SH-SY5Y (cell line): ENCODE measurements around the gene OXTR.

ENCODE experiments used
- GATA2 ChIP-seq: IDR thresholded peaks from 2 replicates; pipeline ENCODE4 v1.6.1; 2011; ENCODE audit warnings: mild to moderate bottlenecking, low read depth, low read length
- GATA3 ChIP-seq: IDR thresholded peaks from 2 replicates; pipeline ENCODE4 v1.6.1; 2011; ENCODE audit warnings: low read depth, mild to moderate bottlenecking, low read length, moderate library complexity

Gene OXTR

DNA sequence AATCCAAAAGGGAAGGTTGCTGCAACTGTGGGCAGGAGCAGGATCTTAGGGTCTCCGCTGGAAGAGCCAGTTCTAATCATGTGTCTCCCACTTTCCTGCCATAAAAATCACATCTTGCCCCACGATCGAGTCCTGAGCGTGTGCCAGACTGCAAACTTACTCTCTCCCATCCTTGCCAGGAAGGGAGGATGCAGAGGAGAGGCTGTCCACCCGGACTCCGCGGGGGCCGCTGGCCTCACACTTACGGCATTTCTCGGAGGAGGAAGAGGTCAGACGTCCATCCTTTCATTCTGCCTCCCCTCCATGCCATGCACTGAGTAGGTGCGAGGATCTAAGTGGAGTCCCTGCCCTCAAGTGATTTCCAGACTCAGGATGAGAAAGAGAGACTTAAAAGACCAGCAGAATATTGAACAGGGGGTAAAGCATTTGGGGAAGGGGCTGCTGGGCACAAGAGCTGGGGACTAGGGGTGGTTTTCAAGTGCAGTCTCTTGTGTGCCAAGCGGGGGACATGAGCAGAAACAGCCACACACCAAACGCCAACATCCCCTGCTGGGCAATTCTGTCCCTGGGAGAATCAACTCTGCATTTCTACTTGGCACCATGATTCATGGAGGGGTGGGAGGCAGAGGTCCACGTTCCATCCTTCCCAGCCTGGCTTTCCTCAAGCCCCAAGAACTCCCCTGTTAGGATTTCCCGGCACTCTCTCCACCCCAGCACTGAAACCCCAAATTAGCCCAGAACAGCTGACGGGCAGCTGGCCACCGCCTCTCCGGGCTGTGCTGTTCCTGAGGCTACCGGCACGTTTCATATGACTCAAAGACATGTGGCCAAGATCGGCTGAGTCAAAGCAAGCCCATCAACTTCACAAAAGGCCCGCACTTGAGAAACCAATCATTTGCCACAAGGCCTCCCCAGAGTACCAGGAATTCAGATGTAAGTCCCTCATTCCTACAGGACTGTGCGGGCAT is 11.6 kb downstream of the OXTR start:
- TF ChIP-seq GATA3 (no peak), GATA2 (no peak)

DNA sequence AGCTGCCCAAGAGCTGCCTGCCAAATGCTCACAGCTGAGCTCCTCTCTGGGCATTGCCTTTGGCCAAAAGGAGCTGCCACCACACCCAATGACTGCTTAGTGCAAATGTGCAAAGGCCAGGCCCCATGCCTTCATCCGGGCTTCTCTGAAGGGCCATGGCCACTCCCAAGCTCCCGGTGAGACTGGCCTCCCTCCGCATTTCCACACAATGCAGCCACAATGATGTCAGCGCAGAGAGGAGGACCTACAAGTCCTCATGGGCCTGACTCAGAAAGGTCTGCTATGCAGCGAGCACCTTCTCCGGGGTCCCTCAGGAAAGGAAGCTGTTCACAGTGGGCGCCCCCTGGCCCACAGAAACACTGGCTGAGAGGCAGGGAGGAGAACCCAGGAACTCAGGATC is 12.7 kb downstream of the OXTR start:
- no peak for TF ChIP-seq GATA3

DNA sequence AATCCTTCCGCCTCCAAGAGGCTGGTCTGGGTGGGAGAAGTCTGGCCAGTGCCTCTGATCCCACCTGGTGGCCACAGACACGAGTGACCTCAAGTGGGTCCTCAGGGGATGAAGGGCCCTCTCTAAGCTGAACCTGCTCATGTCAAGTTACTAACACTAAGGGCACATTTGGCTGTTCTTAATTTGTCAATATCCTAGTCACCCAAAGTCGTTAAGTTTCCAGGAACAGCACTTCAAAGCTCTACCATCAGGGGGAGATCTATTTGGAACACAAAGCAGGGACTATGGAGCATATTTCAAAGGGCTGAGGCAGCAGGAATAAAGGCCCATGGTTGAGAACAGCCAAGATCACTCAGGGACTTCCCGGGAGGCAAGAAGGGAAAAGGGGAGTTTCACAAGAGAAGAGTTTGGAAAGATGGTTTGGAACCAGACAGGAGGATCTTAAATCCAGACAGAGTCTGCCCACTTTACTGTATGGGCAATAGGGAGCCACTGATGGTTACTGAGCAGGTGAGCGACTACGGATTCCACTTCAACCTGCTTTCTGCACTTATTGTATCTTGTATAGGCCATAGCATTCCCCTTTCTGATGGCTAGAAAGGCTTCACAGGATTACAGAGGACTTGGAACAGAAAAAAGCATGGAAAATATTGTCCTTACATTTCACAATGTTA is 13.7 kb downstream of the OXTR start:
- TF ChIP-seq GATA3 (no peak), GATA2 (no peak)

DNA sequence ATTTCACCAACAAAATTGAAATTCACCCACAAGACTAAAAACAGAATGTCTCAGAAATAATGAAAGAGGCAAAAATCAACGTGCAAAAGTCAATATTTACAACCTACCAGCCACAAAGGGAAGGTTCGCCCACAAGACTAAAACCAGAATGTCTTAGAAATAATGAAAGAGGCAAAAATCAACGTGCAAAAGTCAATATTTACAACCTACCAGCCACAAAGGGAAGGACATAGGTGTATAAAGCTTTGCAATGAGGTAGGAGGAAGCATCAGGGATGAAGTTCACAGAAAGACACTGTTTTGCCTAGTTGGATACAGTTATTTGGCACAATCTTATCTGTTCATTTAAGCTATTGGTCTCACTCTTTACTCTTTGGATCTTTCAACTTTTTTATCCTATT is 14.3 kb downstream of the OXTR start:
- TF ChIP-seq GATA3: no peak
- no peak for TF ChIP-seq GATA2

DNA sequence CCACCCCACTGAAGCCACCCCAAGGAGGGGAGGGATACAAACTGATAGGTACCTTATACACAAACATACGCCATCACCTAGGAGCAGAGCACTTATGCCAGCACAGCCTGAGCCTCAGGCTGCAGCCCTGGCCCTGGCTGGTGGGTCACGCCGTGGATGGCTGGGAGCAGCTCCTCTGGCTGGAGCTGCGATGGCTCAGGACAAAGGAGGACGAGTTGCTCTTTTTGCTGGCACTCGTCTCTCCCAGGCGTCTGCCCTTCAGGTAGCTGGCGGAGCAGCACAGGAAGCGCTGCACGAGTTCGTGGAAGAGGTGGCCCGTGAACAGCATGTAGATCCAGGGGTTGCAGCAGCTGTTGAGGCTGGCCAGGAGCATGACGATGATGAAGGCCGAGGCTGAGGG is 16.6 kb downstream of the OXTR start:
- no peak for TF ChIP-seq GATA3
- no peak for TF ChIP-seq GATA2

DNA sequence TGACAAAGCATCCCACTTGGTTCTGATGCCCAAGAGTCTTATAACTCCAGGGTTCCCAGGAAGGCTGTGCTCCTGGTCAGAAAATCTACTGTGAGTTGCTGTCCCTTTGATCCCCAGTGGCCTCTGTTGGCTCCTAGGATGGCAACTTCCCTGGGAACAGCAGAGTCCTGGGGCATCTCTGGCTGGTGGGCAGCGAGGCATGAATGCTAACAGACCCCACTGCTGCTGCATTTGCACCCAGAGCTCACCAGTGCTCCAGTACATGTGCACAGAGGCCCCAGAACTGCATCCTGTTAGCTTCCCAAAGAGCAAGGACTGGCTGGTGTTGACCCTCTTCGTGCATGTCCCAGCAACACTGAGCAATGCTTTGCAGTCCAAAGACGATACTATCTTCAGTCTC is 20.1 kb downstream of the OXTR start:
- no peak for TF ChIP-seq GATA2
- TF ChIP-seq GATA3: no peak

DNA sequence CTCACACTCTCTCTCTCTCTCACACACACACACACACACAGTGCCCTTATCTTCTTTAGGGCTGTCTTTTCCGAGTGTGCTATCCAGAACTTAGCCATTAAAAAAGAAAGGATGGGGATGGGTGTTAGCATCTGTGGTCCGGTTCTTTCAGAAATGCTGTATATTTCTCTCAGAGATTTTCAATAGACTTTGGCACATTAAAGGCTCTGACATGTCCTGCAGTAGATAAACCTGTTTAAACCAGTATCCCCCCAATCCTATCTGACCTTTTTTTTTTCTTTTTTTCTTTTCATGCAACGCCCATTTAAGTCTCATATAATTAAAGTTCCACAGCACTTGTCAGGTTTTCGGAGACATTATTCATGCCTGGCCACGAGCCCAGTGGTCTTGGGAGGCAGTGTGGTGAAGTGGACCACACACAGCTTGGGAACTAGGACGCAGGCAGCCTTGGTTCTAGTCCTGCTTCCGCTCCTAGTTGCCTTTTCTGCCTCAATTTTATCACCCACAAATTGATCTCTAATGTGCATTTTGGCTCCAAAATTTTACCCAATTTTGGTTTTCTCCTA is 22.6 kb downstream of the OXTR start:
- TF ChIP-seq GATA2: no peak
- TF ChIP-seq GATA3: no peak

DNA sequence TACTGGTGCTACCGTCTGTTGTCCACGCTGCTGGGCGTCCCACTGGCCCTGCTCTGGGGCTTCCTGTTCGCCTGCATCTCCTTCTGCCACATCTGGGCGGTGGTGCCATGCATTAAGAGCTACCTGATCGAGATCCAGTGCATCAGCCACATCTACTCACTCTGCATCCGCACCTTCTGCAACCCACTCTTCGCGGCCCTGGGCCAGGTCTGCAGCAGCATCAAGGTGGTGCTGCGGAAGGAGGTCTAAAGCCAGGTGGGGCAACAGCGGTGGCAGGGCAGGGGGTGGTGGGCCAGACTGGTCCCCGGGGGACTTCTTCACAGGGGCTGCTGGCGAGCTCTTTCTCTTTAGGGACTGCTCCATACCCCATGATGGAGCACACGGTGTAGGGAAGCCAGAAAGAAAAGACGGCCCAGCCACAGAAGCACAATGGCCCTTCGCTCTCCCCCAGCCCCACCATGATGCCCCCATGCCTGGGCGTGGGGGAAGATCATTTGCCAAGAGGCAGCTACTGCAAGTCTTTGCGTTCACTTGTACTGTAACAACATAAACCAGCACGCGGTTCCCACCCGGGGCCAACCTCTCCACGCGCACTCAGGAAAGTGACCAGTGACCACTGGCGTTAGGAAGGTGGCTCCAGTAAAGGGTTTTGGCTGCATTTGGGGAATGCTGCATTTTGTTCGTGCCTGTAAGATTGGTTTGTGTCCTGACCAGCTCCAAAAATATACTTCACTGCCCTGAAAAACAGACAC is 23.6 kb downstream of the OXTR start:
- no peak for TF ChIP-seq GATA2
- TF ChIP-seq GATA3: no peak

DNA sequence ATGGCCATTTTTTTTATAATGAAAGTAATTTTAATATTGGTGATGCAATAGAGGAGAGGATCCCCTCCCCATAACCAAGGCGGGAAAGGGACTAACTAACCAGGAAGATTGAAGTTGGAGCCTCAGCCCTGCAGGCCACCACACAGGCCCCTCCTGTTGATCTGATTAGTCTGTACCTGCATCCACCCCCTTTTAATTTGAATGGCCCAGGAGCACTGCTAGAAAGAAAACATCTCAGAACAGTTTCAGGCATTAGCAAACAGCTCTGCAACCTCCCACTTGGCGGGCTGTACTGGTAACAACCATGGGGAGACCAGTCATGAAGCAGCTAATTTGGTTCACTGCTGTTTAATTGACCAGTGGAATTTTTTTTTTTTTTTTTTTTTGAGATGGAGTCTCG is 25.5 kb downstream of the OXTR start:
- TF ChIP-seq GATA2 (no peak), GATA3 (no peak)

DNA sequence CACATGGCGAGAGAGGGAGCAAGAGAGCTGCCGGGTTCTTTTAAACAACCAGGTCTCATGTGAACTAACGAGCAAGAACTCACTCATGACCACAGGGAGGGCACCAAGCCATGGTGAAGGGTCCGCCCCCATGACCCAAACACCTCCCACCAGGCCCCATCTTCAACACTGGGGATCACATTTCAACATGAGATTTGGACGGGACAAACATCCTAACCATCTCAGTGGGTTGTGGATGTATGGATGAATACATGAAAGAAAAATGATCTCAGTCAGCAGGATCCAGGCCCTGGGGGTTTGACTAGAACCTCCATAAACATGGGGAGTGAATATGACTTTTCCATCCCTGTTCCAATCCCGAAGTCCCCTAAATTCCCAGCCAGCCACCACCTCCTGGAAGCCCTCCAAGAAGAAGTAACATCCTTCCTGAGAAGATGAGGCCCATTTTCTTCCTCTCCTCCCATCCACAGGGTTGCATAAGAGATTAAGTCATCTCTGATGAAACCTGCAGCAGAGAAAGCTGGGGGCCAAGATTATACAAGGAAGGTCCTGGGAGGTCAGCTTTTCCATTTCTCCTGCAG is 26.3 kb downstream of the OXTR start:
- no peak for TF ChIP-seq GATA2
- no peak for TF ChIP-seq GATA3

DNA sequence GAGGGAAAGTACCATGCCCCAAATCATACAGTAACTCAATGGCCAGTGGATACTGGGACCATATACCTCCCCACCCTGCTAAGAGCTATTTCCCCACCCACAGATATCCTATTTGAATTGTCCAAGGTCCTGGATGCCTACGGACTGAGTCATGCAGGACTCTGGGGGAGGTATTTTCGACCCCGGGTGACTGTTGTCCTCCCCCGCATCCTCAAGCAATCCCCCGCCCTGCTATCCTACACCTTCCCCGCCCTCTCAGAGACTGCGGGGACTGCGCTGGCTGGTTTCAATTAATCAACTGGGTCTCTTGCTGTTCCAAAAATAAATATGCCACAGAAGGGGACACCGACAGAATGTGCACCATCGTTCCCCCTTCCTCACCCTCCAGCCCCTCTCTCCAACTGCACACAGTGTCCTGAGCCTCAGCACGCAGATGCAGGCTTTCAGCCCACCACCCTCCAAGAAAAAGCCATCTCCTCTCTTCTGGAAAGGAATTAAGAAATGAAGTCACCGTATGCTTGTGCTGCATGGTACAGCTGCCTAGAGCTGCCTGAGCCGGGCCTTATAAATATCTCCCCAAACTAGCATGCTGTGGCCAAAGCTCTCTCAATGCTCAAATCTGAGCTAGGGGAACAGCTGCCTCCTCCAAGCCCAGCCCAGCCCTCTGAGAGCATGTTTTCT is 27.7 kb downstream of the OXTR start:
- TF ChIP-seq GATA2 (no peak), GATA3 (no peak)

DNA sequence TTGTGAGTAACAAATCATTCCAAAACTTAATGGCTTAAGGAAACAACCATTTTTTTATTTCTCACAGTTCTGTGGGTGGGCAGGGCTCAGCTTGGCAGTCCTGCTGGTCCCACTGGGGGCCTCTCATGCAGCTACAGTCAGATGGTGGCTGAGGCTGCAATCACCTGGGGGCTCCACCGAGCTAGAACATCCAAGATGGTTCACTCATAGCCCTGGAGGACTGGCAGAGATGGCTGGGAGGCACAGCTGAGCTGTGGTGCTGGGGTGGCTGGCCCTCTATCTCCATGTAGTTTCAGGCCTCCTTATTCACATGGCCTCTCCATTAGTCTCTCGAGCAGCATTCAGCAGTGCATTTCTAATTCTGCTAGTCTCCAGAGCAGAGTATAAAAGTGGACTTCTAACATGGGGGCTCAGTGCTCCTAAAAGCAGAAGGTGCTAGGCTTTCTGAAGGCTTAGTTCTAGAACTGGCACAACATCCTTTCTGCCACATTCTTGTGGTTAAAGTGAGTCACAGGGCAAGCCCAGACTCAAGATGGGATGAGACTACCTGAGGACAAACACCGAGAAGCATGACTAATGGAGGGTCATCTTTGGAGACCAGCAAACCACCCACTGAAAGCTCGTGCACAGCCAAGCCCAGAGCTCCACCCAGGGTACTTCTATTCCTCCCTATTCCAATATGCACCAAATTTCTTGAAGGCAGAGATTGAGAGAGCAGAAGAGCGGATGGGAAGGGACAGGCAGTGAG is 29.5 kb downstream of the OXTR start:
- TF ChIP-seq GATA2 (no peak), GATA3 (no peak)

DNA sequence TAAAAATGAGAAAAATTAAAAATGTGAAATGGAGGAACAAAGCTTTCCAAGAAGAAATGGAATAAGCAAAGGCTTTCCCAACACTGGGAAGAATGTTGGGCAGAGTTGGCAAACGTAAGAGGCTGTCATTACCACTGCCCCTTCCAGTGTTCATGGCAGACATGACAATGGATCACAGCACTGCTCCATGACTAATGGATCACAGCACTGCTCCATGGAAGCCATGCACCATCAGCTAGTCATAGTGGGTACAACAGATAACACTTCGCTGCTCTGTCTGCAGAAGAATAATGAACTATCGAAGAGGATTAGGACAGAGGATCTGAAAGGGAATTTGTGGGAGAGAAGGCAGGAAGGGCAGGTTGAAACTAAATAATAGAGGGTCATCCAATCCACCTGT is 30.8 kb downstream of the OXTR start:
- TF ChIP-seq GATA3 (no peak), GATA2 (no peak)
